Activated naive CD4-positive, alpha-beta T cell treated with Interleukin-2 at 50 U/mL for 16 hours (primary cell): ENCODE measurements around the gene PTK7.
"Not testable (repeated sequence)": the region's sequence is repeated elsewhere in the genome, so short reads cannot be mapped to it uniquely, and the experiment has no call there.

Experiments
- DNase-seq: peaks from one replicate; pipeline ENCODE4 v3.0.0-alpha.2; 2020

Gene PTK7

GRCh38 chr6:43088654-43089056, 12.5 kb downstream of the PTK7 start:
- DNase-seq = no peak

DNA sequence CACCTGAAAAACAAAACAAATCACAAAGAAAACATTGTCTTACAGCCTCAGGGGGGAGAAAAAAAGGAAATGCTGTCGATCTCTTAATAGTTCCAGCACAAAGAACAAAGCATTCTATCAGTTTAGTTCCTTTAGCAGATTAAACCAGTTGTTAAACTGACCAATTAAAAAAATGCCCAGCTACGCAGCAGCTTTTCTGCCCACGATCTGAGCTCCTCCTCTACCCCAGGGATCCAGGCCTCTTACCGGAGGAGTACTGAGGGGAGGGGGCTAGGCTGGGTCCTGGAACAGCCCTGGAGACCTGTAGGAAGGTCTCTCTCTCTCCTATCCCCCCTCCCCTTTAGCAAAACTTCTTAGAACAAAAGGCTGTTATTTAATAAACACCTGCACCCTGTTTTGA, 13.4 kb downstream of the PTK7 start:
- no peak for DNase-seq

- DNase-seq = no peak
Observed at GRCh38 chr6:43089874-43090558, 13.9 kb downstream of the PTK7 start.

- DNase-seq = no peak
Observed at GRCh38 chr6:43090559-43090956, 14.4 kb downstream of the PTK7 start.

DNA sequence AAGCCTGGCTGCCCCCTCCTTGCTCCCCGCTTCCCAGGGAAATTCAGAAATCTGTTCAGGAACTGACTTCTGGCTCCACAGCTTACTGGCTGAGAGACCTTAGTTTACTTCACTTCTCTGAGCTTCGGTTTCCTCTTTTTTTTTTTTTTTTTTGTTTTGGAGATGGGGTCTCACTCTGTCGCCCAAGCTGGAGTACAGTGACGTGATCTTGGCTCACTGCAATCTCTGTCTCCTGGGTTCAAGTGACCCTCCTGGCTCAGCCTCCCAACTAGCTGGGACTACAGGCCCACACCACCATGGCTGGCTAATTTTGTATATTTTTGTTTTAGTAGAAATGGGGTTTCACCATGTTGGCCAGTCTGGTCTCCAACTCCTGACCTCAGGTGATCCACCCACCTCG, 14.9 kb downstream of the PTK7 start:
- DNase-seq = no peak

GRCh38 chr6:43091436-43091991, 15.4 kb downstream of the PTK7 start:
- no peak for DNase-seq

DNA sequence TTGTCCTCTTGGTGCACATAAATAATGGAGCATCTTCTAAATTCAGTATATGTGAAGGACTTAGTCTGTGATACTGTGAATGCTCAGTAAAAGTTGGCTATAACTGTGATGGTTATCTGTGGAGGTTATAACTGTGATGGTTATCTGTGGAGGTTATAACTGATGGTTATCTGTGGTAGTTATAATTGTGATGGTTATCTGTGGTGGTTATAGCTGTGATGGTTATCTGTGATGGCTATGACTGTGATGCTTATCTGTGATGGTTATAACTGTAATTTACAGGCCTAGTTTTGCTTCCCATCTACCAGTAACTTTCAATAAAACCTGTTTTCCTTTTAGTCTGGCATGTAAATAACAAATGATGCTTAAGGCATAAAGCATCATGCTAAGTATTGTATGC, 16.5 kb downstream of the PTK7 start:
- DNase-seq = no peak

DNA sequence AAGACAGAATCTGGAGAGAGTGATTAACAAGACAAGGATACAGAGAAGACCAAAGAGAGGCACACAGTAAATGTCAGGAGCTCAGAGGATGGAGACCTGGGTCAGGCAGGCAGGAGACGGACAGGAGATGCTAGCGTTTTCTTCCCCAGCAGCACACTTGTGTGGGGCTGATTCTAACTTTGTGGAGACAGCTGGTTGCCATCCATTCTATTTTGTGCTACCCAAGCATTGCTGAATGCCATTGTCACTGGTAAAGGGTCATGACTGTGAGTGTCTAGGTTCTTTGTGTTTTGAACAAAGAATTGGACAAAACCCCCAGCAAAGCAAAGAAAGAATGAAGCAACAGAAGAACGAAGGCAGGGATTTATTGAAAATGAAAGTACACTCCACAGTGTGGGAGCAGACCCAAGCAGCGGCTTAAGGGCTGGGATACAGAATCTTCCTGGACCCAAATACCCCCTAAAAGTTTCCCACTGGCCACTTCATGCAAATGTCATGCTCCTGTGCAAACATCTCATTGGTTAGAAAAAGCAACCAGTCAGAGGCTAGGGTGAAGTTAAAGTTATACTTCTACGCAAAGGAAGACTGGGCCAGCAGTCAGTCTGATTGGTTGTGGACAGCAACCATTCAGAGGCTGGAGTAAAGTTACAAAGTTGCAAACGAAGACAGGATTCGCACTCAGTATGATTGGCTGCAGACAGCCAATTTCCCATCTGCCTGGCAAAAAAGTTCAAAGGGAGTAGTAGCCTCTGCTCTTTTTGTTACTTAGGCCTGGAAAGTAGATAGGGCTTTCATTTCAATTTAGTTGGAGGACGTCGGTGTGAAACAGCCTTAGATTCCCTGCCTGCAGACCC, 17.5 kb downstream of the PTK7 start:
- DNase-seq = no peak

DNA sequence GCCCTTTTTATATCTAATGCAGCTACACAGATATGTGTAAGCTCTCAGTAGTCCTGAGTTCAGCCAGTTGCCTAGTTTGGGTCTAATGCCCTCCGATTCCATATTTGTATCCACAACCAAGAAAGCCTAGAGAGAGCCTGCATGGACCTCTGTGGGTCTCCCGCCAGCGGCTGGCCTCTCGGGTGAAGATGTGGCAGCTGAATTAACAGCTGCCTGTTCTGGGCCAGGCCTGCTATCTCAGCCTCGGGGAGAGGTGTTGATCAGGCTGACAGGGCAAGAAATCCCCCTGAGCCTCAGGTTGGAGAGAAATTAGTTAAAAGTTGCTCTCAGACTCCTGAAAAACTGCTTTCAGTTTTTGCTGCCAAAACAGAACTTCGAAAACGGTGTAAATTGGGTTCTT, 19.8 kb downstream of the PTK7 start:
- DNase-seq = no peak

DNA sequence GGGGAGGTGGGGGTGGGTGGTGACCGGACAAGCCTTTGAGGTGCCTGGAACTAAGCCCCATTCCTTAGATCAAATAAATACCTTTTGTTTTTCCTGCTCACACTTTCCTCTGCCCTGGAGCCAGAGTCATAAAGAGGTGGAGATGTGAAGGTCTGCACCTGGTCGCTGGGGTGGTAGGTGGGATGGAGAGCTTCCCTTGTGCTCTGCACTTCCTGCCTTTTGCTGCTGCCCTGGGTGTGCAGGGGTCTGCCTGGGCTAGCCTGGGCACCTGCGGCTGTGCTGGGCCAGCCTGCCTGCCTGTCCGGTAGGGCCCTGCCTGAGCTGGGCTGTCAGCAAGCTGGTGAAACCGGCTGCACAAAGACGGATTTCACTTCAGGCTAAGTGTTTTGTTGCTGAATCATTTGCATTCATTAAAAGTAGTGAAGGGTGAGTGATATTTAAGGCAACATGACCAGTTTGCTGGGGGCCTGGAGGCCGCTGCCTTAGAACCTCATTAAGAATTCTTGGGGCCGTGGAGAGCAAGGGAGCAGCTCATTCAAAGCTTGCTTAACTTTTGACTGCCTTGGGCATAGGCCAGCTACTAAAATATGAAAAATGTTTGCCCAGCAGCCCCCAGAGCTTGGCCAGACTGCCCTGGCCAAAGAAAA, 20.5 kb downstream of the PTK7 start:
- no peak for DNase-seq

GRCh38 chr6:43097098-43097489, 21.0 kb downstream of the PTK7 start:
- no peak for DNase-seq

GRCh38 chr6:43097502-43097901, 21.4 kb downstream of the PTK7 start:
- DNase-seq = no peak

GRCh38 chr6:43101497-43101896, 25.4 kb downstream of the PTK7 start:
- no peak for DNase-seq

- DNase-seq = no peak
Observed at GRCh38 chr6:43103253-43103876, 27.3 kb downstream of the PTK7 start.

DNA sequence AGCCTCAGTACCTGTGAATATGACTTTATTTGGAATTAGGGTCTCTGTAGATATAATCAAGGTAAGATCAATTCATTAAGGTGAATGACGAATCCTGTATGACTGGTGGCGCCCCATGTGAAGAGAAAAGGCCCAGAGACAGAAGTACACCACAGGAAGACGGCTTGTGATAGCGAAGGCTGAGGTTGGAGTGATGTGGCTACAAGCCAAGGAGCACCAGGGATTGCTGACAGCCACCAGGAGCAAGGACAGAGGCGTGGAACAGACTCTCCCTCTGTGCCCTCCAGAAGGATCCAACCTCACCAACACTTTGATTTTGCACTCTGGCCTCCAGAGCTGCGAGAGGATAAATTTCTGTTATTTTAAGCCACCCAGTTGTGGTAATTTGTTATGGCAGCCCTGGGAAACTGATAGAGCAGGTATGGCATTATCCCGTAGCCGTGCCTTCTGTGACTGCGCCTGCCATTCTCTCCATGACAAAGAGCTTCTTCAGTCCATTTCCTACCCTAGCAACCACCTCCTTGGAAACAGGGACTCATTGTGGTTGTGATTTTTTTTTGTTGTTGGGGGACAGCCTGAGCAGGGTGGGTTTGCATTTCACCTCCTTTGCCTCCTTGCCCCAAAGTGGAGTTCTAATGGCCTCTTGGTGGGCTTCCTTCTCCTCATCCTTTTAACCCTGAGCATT, 29.6 kb downstream of the PTK7 start:
- no peak for DNase-seq

- DNase-seq = no peak
Observed at GRCh38 chr6:43107344-43108062, 31.4 kb downstream of the PTK7 start.

DNA sequence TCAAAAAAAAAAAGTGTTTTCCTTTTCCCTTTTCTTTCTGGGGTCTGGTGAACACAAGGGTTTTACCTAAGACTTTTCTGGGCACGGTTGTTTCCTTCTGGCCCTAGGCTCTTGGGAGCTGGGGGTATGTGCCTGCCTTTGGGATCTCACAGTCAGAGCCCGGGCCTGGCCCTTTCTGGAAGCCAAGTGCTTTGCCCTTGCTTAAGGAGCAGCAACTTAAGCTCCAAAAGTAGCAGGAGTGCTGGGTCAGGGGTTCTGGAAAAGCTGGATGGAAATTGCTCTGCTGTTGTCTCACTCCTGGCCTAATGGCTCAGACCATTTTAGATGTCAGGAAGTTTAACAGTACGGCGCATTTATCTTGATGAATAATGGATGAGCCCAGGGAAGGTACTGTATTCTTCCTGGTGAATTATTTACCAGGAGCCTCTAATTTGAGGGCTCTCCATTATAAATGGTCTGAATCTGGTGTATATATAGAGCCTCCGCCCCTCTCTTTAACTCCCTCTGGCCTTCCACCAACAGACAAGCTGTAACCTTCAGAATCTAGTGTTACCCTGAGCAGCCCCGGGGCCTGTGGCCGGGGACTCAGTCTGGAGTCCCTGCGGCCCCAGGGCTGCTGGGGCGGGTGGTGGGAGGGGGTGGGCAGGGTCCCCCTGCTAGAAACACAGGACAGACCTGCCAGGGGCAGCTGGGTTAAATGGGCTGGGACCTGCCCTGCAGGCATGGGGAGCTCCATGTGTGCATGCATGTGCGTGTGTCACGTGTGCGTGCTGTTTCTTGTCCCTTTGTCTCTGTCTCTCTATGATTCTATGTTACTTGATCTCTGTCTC, 37.5 kb downstream of the PTK7 start:
- DNase-seq = no peak

DNA sequence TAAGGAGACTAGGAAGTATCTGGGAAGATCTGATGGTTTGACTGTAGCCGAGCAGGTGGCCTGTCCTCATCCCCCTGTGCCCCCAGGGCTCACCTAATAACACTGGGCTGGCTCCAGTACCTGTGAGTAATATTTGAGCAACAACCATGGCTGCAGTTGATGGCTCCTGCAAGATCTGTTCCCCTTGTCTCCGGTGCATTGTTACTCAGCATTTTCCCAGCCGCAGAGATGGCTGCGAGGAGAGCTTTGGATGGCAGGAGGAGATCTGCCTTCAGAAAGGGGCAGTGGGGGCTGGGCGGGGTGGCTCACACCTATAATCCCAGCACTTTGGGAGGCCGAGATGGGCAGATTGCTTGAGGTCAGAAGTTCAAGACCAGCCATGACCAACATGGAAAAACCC, 39.3 kb downstream of the PTK7 start:
- DNase-seq = no peak

DNA sequence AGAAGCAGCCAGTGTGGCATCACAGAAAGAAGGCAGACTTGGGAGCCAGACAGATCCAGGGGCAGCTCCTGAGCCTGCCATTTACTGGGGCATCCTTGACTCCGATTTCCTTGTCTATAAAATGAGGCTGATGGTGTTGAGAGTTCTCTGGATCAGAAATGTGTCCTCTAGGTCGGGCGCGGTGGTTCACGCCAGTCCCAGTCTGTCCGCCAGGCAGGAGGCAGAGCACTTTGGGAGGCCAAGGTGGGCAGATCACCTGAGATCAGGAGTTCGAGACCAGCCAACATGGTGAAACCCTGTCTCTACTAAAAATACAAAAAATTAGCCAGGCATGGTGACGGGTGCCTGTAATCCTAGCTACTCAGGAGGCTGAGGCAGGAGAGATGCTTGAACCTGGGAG, 41.4 kb downstream of the PTK7 start:
- not testable (repeated sequence) for DNase-seq

- DNase-seq = no peak
Observed at GRCh38 chr6:43119482-43119881, 43.4 kb downstream of the PTK7 start.
